Measurements from ENCODE around the gene CPE.

The CPE gene

DNA sequence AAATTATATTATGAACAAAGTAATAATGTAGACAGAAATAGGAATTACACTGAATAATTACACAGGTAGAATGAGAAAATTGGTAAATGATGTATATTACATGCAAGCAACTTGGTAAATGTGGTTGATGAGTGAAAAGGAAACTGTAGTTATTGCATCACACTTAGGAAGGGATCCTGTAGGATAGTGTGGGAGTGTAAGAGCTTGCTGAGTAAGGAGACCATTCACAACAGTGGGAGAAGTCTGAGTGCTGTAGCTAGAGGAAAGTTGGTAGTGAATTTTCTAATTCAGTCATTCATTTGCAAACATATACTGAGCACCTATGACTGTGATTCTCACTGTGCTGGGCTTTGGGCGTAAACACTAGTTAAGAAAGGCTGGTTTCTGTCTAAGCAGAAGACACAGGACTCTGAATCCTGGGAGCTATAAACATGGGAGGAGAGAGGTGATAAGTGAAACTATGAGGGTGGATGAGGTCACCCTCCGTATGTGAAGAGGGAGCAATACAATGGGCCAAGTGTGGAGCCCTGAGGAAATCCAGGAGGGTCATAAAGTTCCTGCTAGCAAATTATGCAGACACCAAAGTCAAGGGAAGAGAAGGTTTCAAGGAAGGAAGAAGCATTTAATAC is 14.2 kb upstream of the CPE start:
- DNase-seq (ENCODE audit: low spot score) = no peak

DNA sequence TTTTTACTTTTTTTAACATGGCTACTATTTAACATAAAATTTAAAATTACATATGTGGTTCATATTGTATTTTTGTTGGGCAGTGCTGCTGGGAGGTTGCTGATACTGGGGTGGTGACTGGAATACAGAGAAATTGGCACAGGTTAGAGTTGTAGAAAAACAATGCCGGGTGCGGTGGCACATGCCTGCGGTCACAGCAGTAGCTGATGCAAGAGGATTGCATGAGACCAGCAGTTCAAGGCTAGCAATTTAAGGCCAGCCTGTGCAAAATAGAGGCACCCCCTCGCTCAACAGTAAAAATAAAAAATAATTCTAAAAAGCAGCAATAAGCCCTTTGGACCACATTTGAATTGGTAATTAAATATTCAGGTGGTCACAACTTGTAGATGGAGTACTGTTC is 11.8 kb upstream of the CPE start:
- no peak for DNase-seq (ENCODE audit: low spot score)

DNA sequence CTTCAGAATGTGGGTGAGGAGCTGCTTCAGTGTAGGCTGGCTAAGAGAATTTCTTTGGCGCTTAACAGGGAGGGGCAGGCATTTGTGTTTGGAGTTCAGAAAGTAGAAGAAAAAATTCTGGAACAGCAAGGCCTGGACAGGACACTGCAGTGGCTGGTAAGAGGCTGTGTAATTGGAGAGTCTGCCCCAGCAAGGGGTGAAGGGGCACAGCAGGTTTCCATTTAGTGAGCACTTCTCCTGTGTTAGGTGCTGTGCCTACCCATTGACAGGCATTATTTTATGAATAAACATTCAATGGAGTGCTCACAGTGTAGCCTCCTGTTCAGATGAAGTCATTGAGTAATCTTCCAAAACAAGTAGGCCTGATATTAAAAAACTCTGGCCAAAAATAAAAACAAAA is 10.7 kb upstream of the CPE start:
- DNase-seq (ENCODE audit: low spot score) = no peak

DNA sequence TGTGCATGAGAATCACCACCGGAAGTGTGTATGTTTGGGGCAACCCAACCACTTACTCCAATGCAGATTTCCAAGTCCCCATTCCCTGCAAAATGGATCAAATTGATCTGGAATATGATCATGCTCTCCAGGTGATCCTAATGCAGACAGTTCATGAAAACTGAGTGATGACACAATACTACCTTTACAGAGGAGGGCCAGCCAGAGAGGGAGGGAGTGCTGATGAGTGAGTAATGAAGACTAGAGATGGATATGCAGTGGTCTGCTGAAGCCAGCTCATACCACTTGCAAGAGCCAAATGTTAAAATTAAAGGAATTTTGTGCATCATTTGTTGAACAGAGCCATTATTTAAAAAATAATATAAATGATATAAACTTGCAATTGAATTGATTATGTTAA is 10.2 kb upstream of the CPE start:
- DNase-seq (ENCODE audit: low spot score) = no peak

DNA sequence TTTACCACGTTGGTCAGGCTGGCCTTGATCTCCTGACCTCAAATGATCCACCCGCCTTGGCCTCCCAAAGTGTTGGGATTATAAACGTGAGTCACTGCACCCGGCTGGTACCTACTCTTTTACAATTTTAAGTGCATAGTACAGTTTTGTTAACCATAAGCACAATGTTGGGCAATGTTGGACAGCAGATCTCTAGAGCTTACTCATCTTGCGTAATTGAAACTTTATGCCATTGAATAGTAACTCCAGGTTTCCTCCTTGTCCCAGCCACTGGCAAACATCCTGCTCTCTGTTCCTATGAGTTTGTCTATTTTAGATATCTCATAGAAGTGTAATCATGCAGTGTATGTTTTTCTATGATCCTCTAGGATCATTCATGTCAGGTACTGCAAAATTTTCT is 9.3 kb upstream of the CPE start:
- DNase-seq (ENCODE audit: low spot score) = no peak

GRCh38 chr4:165370530-165370929 is 8.3 kb upstream of the CPE start:
- DNase-seq (ENCODE audit: low spot score) = no peak

GRCh38 chr4:165375465-165375864 is 3.3 kb upstream of the CPE start:
- no peak for DNase-seq (ENCODE audit: low spot score)

- no peak for DNase-seq (ENCODE audit: low spot score)
These were observed 437 bp upstream of the CPE start for GRCh38 chr4:165378398-165378744.

DNA sequence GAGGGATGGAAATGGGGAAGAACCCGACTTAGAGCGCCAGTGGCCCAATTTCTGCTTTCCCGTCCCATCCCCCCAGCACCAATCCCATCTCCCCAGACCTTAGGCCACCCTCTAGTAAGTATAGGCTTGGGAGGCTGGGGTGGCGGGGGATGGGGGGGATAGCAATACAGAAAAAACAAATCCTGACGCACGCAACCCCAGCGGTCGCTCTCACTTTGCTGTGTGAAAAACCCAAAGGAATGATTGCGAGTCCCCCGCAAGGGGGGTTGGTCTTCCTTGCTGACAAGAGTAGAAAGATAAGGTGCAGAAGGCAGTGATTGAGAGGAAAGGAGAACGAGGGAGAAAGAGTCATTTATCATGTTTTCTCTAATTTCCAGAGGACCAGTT is 863 bp downstream of the CPE start:
- DNase-seq (ENCODE audit: low spot score) = peak; percentile 64

DNA sequence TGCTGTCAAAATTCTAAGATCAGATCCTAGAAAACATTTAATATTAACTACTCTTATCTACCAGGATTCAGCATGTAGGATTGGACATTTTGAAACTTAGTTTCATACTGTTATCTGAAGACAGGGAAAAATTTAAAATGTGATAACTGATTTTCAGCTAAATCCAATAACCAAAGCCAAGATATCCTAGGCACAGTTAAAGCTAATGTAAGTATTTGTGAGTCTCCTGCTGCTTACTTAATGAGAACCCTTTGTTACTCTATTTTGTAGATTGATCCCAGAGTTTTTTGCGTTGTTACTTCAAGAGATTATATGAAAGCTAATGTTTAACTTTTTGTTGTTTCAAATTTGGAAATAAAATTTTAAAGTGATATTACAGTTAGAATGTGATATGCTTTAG is 2.0 kb downstream of the CPE start:
- DNase-seq (ENCODE audit: low spot score) = no peak

DNA sequence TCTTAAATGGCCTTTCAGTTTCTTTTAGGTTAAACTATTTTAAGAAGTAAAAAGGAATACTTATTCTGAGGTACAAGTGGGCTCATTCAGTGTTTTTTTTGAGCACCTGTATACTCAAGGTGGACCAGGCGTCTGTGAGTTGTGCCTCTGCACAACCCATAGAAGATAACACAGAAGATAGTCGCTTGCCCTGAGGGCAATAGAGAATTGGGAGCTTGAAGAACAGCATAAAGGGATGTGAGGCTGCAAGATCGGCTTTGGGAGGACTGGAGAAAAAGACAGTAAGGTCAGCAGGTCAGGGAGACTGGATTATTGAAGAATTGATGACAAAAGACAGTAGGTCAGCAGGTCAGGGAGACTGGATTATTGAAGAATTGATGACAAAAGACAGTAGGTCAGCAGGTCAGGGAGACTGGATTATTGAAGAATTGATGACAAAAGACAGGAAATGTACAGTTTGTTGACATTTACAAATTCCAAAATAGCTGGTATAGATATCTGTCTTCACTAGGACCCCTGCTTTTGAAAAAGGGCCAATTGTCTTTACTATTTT is 3.1 kb downstream of the CPE start:
- DNase-seq (ENCODE audit: low spot score) = peak; percentile 66

DNA sequence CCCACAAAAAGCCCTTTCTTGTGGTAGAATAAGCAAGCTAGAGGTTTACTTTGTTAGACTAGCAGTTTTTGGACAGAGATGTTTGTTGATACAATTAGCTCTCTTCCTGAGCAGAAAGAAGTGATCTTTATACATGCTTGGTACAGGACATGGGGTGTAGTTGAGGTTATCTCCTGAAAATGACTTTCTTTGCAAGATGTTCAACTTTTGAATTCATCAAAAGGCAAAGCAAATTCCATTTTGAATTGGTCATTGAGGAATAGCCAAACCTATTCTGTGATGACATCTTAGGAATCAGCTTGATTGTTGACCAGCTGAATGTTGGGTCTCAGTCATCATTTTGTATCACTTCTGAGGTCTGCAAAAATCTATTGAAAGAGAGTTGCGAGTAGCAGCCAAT is 3.8 kb downstream of the CPE start:
- DNase-seq (ENCODE audit: low spot score) = no peak

- DNase-seq (ENCODE audit: low spot score) = peak; percentile 13
These were observed 4.8 kb downstream of the CPE start for GRCh38 chr4:165383591-165384073.

GRCh38 chr4:165384186-165384585 is 5.4 kb downstream of the CPE start:
- no peak for DNase-seq (ENCODE audit: low spot score)

DNA sequence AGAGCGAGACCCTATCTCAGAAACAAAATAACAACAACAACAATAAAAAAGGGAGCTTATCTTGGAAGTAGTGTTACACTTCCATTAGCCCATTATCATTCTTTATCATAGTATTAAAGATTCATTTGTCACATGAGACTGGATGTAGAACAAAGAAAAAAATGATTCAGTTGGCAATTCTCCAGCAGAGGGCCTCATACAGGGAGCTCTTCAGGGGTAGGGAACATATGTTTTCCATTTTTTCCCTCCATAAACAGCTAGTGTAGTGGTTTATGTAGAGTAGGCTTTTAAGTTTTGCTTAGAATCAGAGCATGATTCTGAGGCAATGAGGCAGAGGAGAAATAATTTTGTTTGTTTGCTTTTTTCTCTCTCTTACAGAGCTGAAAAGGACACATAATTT is 5.8 kb downstream of the CPE start:
- DNase-seq (ENCODE audit: low spot score) = peak; percentile 41

DNA sequence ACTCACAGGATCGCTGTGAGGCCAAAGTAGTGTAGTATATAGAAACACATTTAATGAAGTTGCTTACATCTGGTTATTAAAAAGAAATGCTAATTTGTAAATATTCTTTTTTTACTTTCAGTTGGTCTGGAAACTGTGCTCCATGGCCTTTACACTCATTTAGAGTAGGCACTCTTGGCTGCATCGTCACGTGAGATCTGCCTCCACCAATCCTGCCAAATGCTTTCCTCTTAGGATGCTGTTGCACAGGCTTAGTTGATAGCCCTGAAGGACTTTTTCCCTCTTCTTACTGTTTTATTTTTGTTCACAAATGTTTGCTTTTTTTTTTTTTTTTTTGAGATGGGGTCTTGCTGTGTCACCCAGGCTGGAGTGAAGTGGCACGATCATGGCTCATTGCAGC is 6.3 kb downstream of the CPE start:
- no peak for DNase-seq (ENCODE audit: low spot score)

GRCh38 chr4:165386328-165386727 is 7.5 kb downstream of the CPE start:
- DNase-seq (ENCODE audit: low spot score) = no peak

DNA sequence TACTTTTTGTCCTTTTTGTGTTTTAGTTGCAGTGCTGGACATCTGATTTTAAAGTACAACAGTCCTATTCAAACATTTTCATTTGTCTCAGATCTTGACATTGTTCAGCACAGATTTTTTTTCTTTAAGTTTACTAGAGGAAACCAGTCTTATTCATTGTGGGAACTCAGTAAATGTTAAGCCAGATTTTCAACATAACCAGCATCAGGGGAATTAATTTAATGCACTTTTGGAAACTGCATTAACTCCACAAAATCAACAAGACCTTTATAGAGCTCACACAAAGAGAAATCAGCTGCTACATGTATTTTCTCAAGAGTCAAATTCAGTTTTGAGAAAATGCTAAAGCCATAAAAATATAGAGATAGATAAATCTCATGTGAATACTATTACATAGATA is 9.9 kb downstream of the CPE start:
- DNase-seq (ENCODE audit: low spot score) = no peak

GRCh38 chr4:165393051-165393450 is 14.2 kb downstream of the CPE start:
- DNase-seq (ENCODE audit: low spot score) = no peak

GRCh38 chr4:165393704-165394103 is 14.9 kb downstream of the CPE start:
- no peak for DNase-seq (ENCODE audit: low spot score)

DNA sequence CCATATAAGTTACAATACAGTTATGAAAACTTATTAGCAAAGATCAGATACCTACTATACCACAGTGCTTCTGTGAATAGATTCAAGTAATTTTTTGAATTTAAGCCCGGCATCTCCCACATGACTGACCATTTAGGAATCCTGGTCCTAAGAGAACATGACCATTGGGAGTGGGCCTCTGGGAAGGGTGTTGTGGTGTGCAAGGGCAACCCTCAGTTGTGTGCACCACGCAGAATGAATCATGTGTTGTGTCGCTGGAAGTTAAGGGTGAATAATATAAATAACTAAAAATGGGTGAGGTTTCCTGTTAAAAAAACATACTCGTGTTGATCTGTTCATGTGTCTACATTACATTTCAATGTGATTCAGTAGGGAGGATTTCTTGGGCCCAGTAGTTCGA is 15.5 kb downstream of the CPE start:
- no peak for DNase-seq (ENCODE audit: low spot score)

DNA sequence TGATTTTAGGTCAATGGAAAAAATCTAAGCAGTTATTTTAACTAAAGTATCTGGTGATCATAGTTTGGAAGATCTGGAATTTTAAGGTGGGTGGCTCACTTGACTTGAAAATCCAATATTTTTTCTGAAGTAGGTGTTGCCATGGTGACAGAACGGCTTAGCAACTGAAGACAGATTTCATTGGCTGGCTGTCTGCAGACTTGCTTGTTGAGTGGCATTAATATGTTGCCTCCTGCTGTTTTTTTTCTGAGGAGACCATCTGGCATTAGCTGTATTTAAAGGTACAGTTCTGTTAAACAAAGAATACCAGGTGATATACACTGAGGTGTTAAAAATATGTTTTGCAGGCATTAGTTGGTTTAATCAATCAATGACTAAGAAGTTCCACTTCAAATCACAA is 19.8 kb downstream of the CPE start:
- DNase-seq (ENCODE audit: low spot score) = peak; percentile 86

DNA sequence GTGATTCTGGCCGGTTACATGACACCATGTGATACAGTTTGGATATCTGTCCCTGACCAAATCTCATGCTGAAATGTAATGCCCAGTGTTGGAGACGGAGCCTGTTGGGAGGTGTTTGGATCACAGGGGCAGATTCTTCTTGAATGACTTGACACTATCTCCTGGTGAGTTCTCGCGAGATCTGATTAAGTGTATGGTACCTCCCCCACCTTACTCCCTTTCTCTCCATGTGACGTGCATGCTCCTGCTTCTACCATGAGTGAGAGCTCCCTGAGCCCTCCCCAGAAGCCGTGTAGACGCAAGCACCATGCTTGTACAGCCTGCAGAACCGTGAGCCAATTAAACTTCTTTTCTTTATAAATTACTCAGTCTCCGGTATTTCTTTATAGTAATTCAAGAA is 23.6 kb downstream of the CPE start:
- DNase-seq (ENCODE audit: low spot score) = no peak

DNA sequence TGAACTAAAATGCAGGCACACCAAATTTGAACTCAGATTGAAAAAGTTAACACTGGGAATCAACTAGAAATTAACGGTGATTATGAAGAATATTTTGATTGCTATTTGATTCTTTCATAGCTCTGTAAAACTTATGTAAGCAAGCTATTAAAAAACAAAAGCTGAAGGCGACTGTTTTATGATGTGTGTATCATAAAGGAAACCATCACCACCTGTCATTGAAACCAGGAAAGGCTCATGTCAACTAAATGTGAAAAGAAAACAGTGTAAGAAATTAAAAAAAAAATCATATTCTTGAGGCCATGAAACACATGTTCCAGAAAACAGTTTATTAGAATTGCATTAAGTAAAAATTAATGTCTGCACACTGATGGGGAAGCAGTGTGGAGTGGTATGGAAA is 24.2 kb downstream of the CPE start:
- no peak for DNase-seq (ENCODE audit: low spot score)
